Muscle layer of colon (tissue), 2 donors: ENCODE data around the gene HIC2.
"Not testable (repeated sequence)": the region's sequence is repeated elsewhere in the genome, so short reads cannot be mapped to it uniquely, and the experiment has no call there.

Source experiments
- H3K27ac ChIP-seq: one replicate; pipeline ENCODE4 v1.7.0; 2013; ENCODE audit warnings: low read depth, mild to moderate bottlenecking, low read length, moderate library complexity
- H3K27me3 ChIP-seq, 2 donors: one replicate each; pipeline ENCODE4 v1.7.0; 2013; ENCODE audit warnings: low read length in 2 of 2, mild to moderate bottlenecking in 2 of 2; ENCODE audit not compliant: insufficient read depth in 2 of 2, control insufficient read depth in 1 of 2
- H3K36me3 ChIP-seq: one replicate; pipeline ENCODE4 v1.7.0; 2013; ENCODE audit warnings: mild to moderate bottlenecking, low read length; ENCODE audit not compliant: insufficient read depth
- H3K4me1 ChIP-seq: one replicate; pipeline ENCODE4 v1.7.0; 2013; ENCODE audit warnings: mild to moderate bottlenecking, low read length; ENCODE audit not compliant: insufficient read depth
- H3K4me3 ChIP-seq, 2 donors: one replicate each; pipeline ENCODE4 v1.7.0; 2013; ENCODE audit warnings: low read length in 2 of 2, low read depth in 1 of 2, mild to moderate bottlenecking in 1 of 2, moderate library complexity in 1 of 2
- H3K9ac ChIP-seq: one replicate; pipeline ENCODE4 v1.7.0; 2013; ENCODE audit warnings: low read length
- H3K9me3 ChIP-seq: one replicate; pipeline ENCODE4 v1.7.0; 2013; ENCODE audit warnings: mild to moderate bottlenecking, low read length
- donor health status: abdominal sarcoma.
- donor health status: Adenocarcinoma of cecum.

HIC2 gene, protein sequence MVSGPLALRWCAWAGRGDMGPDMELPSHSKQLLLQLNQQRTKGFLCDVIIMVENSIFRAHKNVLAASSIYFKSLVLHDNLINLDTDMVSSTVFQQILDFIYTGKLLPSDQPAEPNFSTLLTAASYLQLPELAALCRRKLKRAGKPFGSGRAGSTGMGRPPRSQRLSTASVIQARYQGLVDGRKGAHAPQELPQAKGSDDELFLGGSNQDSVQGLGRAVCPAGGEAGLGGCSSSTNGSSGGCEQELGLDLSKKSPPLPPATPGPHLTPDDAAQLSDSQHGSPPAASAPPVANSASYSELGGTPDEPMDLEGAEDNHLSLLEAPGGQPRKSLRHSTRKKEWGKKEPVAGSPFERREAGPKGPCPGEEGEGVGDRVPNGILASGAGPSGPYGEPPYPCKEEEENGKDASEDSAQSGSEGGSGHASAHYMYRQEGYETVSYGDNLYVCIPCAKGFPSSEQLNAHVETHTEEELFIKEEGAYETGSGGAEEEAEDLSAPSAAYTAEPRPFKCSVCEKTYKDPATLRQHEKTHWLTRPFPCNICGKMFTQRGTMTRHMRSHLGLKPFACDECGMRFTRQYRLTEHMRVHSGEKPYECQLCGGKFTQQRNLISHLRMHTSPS

DNA sequence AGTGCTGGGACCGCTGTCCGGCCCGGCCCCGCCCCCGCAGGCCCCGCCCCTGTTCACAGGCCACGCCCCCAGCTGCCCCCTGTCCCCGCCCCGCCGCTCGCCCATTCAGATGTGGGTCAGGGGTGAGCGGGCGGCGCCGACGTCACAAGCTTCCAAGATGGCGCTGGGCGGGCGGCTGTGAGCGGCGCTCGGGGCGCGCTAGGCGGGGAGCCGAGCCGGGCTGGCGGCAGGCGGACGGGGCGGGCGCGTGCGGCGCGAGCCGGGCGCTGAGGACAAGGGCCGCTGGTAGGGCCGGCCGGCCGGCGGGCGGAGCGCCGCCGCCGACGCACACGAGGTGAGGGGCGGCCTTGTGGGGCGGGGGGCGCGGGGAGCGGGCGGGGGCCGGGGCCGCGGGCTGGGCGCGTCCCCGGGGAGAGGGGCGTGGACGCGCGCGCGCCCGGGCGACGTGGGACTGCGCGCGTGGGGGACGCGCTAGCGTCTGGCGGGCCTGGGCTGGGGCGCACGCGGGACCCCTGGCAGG lies at the start of gene HIC2:
HIC2 (plus strand) TSS at position 145 of the 520 bp plus-strand sequence. CDS start 25,461 bp downstream, outside the sequence.
- not testable (repeated sequence) for H3K4me1 ChIP-seq, H3K4me3 ChIP-seq, H3K27me3 ChIP-seq, H3K27ac ChIP-seq, H3K36me3 ChIP-seq, H3K9ac ChIP-seq, H3K9me3 ChIP-seq

DNA sequence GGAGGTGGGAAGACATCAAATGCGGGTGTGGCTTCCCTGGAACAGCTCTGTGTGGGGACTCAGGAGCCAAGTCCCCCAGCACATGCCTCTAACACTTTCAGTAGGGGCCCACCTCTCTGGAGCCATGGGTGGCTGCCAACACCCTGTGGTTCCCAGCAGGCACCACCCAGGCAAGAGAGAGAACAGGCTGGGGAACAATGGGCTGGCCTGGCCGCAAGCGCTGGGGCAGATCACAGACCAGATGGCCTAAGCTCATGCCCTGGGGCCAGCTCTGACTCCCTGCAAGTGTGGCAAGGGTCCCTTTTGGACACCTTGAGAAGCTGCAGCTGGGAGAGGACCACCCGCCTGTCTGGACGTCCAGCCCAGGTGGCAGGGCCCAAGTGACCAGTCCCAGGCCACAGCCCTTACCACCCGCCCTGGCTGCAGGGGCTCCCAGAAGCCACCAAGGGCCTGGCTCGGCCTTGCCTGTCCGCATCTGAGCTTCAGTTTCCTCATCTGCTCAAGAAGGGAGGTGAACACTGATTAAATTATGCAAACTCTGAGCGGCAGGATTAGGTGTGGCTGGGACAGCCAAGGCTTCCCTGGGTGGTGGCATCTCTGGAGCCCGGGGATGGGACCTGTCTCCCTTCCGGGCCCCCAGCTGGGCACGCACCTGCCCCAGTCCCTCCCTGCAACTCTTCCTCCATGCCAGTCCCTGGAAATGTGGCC lies 48.4 kb upstream of the HIC2 start:
- H3K4me1 ChIP-seq, H3K4me3 ChIP-seq, H3K9me3 ChIP-seq, H3K27me3 ChIP-seq, H3K36me3 ChIP-seq, H3K9ac ChIP-seq, H3K27ac ChIP-seq: not testable (repeated sequence)

DNA sequence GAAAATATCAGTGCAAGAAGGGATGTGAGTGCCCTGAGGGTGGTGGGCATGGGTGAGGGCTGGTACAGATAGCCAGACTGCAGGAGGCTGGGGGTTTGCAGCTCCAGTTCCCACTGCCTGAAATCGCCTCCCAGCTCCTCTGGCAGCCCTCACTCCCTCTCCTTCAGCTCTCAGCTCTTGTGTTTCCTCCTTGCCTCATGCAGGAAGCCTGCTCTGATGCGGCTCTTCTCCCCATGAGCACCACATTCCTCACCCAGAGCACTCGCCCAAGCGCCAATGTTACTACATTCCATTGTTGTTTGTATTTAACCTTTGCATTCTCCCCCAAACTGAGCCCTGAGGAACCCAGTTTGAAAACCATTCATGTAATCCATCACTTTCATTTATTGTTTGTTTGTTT lies 41.3 kb upstream of the HIC2 start:
- H3K27me3 ChIP-seq, H3K4me1 ChIP-seq, H3K36me3 ChIP-seq, H3K9me3 ChIP-seq, H3K9ac ChIP-seq, H3K4me3 ChIP-seq, H3K27ac ChIP-seq: not testable (repeated sequence)

DNA sequence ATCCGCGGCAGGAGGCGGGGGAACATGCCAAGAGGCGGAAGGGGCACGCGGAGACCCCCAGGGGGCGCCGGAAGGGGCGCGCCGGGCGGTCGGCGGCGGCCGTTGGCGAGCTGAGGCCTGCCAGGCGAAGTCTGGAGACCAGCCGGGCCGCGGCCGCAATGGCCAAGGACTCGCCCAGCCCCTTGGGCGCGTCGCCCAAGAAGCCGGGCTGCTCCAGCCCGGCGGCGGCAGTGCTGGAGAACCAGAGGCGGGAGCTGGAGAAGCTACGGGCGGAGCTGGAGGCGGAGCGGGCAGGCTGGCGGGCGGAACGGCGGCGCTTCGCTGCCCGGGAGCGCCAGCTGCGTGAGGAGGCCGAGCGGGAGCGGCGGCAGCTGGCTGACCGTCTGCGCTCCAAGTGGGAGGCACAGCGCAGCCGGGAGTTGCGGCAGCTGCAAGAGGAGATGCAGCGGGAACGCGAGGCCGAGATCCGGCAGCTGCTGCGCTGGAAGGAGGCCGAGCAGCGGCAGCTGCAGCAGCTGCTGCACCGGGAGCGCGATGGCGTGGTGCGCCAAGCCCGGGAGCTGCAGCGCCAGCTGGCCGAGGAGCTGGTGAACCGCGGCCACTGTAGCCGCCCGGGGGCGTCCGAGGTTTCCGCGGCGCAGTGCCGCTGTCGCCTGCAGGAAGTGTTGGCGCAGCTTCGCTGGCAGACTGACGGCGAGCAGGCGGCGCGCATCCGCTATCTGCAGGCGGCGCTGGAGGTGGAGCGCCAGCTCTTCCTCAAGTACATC lies 33.3 kb upstream of the HIC2 start, which contains the start of gene RIMBP3B:
RIMBP3B (plus strand) TSS at position 51 of the 767 bp plus-strand sequence; CDS start at position 159, 108 bp downstream.
- not testable (repeated sequence) for H3K4me1 ChIP-seq, H3K4me3 ChIP-seq

DNA sequence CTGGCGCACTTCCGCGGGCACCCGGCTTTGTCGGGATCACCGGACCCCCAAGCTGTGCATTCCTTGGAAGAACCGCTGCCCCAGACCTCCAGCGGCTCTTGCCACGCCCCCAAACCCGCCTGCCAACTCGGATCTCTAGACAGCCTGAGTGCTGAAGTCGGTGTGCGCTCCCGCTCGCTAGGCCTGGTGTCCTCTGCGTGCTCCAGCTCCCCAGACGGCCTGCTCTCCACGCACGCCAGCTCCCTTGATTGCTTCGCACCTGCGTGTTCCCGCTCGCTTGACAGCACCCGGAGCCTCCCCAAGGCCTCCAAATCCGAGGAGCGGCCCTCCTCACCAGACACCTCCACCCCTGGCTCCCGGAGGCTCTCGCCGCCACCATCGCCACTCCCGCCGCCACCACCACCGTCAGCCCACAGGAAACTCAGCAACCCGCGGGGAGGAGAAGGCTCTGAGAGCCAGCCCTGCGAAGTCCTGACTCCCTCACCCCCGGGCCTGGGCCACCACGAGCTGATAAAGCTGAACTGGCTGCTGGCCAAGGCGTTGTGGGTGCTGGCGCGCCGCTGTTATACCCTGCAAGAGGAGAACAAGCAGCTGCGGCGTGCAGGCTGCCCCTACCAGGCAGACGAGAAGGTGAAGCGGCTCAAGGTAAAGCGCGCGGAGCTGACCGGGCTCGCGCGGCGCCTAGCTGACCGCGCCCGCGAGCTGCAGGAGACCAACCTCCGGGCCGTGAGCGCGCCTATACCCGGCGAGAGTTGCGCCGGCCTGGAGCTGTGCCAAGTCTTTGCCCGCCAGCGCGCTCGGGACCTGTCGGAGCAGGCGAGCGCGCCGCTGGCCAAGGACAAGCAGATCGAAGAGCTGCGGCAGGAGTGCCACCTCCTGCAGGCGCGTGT lies 32.5 kb upstream of the HIC2 start:
- not testable (repeated sequence) for H3K9ac ChIP-seq, H3K4me1 ChIP-seq, H3K27me3 ChIP-seq, H3K9me3 ChIP-seq, H3K36me3 ChIP-seq, H3K4me3 ChIP-seq, H3K27ac ChIP-seq

More for the DNA sequence above, 33.3 kb upstream of the HIC2 start, which contains the start of gene RIMBP3B:
- not testable (repeated sequence) for H3K27ac ChIP-seq, H3K9ac ChIP-seq, H3K27me3 ChIP-seq, H3K36me3 ChIP-seq, H3K9me3 ChIP-seq

DNA sequence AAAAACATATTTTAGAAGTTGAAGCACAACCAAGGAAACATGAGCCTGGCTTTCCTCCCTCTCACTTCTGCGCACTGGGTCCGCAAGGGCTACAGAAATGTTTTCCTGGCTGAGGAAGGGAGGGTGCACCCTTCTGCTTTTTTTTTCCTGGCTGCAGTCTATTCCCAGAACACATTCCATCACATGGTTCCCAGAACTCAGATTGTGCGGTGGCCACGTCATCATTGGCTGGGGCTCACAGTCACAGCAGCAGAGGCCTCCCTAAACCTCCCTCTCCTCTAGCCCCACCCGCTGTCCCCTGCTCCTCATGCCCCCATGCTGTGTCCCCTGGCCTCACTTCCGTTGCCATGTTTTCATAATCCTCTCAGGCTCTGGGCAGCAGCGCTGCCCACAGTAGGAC lies 27.7 kb upstream of the HIC2 start:
- H3K4me3 ChIP-seq, H3K9ac ChIP-seq, H3K9me3 ChIP-seq, H3K27ac ChIP-seq, H3K4me1 ChIP-seq, H3K36me3 ChIP-seq, H3K27me3 ChIP-seq: not testable (repeated sequence)

DNA sequence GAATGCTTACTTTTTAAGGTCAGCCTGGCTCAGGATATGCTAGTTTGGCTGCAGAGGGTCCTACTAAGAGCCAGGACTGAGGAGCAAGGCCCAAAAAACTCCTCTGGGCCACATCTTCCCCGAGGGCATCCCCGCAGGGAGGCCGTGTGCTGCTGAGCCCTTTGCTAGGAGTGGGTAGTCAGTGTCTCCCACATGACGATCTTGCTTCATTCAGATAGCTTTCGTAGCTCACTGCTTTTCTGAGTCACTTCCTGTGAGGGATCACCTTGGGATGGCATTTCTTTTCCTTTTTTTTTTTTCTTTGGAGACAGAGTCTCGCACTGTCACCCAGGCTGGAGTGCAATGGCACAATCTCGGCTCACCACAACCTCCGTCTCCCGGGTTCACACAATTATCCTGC lies 27.2 kb upstream of the HIC2 start:
- not testable (repeated sequence) for H3K9me3 ChIP-seq, H3K4me1 ChIP-seq, H3K36me3 ChIP-seq, H3K9ac ChIP-seq, H3K4me3 ChIP-seq, H3K27ac ChIP-seq, H3K27me3 ChIP-seq

DNA sequence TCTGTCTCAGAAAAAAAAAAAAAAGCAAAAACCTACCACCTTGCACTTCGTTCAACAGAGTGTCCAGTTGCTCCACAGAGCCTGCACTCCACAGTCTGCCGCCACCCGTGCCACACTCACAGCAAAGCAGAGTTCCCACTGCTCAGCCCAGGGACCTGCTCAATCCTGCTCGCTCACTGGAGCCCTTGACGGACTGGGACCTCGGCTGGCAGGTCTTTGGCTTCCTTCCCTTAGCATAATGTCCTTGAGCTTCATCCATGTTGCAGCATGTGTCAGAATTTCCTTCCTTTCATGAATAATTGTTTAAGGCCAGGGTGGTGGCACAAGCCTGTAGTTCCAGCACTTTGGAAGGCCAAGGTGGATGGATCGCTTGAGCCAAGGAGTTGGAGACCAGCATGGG lies 22.6 kb upstream of the HIC2 start:
- H3K9ac ChIP-seq, H3K27ac ChIP-seq, H3K4me3 ChIP-seq, H3K4me1 ChIP-seq, H3K9me3 ChIP-seq, H3K27me3 ChIP-seq, H3K36me3 ChIP-seq: not testable (repeated sequence)

DNA sequence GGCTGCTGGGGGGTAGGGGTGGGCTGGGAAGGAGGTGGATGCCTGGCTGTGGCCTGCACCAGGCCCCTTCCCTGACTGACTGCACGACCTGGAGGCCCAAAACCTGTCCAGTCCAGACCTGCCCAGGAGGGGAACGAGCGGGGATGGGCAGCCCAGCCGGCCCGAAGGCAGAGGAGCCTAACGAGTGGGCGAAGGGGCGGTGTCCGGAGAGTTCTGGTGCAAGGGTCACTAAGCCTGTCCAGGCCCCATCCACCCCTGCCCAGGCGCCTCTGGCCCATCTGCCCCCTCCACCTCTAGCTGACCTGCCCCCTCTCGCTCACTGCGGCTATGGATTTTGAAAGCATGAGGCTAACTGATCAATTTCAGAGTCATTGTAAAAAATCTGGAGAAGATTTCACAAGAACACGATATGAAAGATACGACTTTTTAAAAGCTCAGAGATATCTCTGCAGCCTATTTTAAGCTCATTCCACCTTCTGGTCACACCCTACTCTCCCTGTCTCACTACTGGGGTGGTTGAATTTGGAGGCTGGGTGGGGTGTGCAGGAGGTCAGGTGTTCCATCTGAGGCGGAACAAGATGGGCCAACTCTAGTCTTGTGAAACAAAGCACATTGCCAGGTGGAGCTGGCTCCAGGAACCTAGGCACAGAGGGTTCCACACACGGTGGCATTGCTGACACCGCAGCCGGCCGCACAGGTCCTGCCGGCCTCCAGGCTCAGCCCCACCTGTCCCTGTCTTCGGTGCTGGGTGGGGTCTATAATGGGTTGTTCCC lies 15.8 kb upstream of the HIC2 start:
- not testable (repeated sequence) for H3K4me3 ChIP-seq, H3K27me3 ChIP-seq, H3K9me3 ChIP-seq, H3K9ac ChIP-seq, H3K36me3 ChIP-seq, H3K4me1 ChIP-seq, H3K27ac ChIP-seq

DNA sequence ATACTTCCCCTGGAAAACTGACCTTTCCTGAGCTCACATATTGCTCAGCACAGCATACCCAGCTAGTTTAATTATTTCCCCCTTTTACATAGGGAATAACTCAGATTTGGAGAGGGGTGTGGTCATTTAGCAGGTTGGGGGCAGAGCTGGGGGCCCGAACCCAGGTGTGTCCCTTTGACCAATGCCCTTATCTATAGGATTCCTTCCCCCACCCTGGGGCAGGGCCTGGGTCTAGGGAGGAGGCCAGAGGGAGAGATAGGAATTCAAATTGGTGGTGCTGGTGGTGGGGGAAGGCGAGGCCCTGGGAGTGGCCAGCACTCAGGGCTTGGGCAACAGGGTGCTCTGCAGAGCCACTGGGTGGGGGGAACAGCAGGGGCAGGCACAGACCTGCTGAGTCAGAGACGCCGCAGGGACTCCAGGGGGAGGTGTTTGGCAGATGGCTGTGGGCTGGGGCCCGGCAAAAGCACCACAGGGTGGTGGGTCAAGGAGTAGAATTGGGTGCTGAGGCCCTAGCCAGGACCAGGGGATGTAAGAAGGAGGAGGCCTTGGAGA lies 14.3 kb upstream of the HIC2 start:
- not testable (repeated sequence) for H3K27ac ChIP-seq, H3K27me3 ChIP-seq, H3K36me3 ChIP-seq, H3K9me3 ChIP-seq, H3K9ac ChIP-seq, H3K4me3 ChIP-seq, H3K4me1 ChIP-seq
